Kidney capillary endothelial cell (primary cell): ENCODE measurements around the gene MTREX.
A peak's percentile ranks its signal among the peaks of the same experiment; 100 is the strongest.
"Not testable (repeated sequence)": the region's sequence is repeated elsewhere in the genome, so short reads cannot be mapped to it uniquely, and the experiment has no call there.

Experiments used
- DNase-seq: peaks from one replicate; pipeline ENCODE4 v3.0.0-alpha.2; 2018; ENCODE audit warnings: low spot score

The MTREX gene

DNA sequence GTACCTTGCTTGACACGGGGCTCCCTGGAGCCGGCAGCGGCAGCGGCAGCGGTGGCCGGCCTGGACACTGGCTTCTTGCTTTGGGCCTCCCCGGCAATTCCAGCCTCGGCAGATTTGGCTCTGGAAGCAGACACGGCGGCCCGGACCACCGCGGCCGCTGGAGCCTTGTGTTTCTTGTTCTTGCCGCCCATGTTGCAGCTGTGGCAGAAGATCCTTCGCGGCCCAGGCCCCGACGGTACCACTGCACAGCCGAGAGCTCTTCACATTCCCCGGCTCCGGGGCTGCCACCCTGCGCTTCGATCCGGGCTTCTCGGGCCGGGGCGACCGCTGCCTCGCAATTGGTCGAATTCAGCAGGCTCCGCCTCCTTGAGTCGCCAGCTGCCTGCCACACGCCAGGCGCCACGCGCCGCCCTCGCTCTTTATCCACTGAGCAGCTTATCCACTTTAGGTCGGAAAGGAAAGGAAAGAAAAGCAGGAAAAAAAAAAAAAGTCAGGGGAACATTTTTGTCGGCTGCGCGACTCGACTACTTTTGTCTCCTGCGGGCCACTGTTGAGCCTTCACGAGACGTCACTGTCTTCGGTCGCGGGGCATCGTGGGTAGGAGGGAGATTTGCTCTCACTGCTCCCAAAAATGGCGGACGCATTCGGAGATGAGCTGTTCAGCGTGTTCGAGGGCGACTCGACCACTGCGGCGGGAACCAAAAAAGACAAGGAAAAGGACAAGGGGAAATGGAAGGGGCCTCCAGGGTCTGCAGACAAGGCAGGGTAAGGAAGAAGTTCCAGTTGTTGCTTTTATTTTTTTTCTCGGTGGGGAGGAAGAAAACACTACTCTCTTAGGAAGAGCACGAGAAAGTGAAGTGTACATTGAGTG lies at the start of gene MTREX, which contains the start of gene DHX29:
TSS of gene MTREX (plus strand) at position 607 of the 871 bp plus-strand sequence. CDS start at position 632, 25 bp downstream.
TSS of gene DHX29 (minus strand) at position 312 of the 871 bp plus-strand sequence. CDS start at position 191, 121 bp downstream.
- peak; percentile 88 for DNase-seq

DNA sequence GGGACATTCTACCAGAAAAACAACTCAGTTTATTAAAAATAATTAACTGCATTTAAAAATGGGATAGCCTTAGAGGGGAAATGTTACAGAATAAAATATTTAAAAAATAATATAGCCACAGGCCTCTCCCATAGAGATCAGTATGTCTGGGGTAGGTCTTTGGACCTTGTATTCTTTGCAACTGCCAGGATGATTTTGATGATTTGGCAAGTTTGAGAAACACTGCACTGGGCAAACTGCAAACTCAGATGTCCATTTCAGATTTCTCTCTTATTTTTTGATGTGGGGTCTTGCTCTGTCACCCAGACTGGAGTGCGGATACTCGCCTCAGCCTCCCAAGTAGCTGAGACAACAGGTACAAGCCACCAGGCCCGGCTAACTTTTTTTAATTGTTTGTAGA lies 49.5 kb upstream of the MTREX start:
- no peak for DNase-seq

DNA sequence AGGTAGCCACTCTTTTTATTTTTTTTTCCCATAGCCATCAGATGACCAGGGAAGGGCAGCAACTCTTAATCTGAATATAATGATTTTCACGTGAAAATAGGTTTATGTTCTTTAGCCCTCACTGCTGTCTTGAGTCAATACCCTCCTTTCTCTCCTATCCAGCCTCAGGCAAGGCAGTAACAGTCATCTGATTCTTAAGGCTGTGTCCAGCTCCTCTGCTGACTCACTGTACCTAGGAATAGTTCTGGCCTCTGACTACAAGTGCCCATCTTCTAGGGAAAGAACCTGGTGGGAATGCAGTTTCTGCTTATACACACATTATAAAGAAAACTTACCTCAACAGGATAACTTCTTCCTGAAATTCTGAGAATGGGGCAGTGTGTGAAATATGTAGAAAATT lies 31.0 kb upstream of the MTREX start:
- DNase-seq, result no peak

GRCh38 chr5:55278778-55279177 lies 29.0 kb upstream of the MTREX start:
- DNase-seq, result no peak

- no peak for DNase-seq
These were observed 21.3 kb upstream of the MTREX start for GRCh38 chr5:55286411-55286933.

GRCh38 chr5:55289808-55290207 lies 18.0 kb upstream of the MTREX start:
- DNase-seq, result no peak

DNA sequence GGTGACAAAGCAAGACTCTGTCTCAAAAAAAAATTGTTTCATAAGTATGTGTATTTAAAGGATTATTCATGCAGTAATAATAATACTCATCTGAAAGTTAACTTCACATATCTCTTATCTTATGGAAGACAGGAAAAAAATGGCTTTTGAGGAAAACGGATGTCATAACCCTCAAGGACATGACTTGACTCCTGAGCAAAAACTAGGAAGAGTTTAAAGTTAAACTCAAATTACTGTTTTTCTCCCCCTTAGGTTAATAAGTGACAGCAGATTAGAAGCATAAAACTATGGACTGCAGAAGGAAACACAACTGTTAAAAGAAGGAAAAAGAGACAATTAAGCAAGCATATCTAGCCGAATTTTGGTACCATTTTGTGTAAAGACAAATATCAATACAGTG lies 16.8 kb upstream of the MTREX start:
- no peak for DNase-seq

DNA sequence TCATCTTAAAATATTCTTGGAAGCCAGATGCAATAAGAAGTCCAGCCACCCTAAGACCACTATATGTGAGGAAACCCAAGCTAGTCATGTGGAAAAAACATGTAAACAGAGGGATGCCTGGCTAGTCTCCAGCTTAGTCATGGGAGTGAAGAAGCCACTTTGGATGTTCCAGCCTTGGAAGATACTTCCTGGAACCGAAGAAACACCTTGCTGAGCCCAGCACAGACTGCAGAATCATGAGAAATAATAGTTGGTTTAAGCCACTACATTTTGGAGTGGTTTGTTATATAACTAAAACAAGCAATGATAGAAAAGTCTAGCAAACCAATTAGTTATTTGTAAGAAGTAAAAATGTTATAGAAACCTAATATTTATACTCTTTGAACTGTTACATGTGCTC lies 12.9 kb upstream of the MTREX start:
- DNase-seq, result no peak

- no peak for DNase-seq
These were observed 6.9 kb upstream of the MTREX start for GRCh38 chr5:55300890-55301289.

GRCh38 chr5:55303238-55303690 lies 4.5 kb upstream of the MTREX start:
- peak; percentile 74 for DNase-seq

DNA sequence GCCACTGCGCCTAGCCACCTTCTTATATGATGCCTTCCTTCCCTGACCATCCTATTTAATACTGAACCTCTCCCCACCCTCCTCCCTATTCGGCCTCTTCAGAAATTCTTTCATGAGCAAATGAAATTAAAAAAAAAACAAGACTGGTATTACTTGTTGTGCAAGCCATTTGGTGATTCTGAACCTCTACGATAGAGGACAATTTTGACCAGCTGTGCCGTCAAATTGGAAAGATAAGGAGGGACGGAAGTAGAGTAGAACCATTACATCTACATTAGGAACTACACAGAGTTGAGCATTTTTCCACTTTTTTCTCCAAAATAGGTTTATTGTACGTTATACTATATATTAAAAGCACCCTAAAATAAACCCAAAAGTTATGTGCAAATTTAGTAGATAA lies 3.2 kb upstream of the MTREX start:
- DNase-seq, result no peak

DNA sequence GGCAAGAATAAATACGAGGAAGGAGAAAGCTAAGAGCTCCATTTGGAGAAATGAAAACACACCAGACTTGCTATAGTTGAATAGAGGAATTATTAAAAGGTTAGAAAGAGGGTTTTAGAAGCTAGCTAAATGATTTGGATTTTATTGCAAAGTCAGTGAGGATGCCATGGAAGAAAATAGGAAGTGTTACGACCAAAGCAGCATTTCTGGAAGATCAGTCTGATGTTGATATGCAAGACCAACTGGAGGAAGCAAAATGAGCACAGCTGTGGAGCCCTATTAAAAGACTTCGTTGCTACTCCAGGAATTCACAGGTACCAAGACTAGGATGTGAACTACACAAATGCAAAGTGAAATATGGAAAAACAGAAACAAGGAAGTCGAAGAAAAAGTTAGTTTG lies 2.4 kb upstream of the MTREX start:
- DNase-seq, result no peak

DNA sequence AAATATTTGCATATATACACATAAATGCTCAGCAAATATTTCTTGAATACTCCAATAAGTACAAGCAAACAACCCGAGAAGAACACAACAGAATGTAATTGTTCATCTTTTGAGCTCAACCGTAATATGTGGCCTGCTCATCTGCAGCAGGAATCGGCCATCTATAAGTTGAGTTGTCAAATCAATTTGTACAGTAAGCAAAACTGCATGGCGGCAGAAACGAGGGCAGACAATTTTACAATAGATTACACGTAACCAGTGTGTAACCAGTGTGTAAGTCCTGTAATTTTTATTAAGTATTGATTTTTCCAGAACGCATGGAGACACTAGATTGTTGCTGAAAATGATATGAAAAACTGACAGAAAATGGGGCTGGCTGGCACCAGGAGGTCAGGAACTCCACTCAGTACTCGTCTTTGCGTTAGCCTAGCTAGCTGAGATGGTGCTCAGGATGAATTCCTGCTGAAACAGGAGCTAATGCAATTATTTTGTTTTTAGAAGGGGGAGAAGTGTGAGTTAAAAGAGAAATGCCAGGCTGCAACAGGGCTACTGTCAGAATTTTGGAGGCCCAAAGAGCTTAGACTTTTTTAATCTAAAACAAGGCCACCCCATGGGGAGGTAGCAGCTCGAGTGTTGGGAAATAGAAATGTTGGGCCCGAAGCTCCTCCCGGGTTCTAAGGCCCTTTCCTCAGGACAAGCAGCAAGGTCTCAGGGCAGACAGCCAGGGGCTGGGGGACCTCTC lies 977 bp upstream of the MTREX start:
- DNase-seq, result peak; percentile 42

- DNase-seq, result peak; percentile 44
These were observed 556 bp downstream of the MTREX start for GRCh38 chr5:55308254-55308836.

GRCh38 chr5:55313870-55314617 lies 6.3 kb downstream of the MTREX start:
- no peak for DNase-seq

GRCh38 chr5:55316289-55316688 lies 8.5 kb downstream of the MTREX start:
- no peak for DNase-seq

GRCh38 chr5:55316837-55317236 lies 9.0 kb downstream of the MTREX start:
- no peak for DNase-seq

- not testable (repeated sequence) for DNase-seq
These were observed 10.4 kb downstream of the MTREX start for GRCh38 chr5:55318237-55318636.

- no peak for DNase-seq
These were observed 11.7 kb downstream of the MTREX start for GRCh38 chr5:55319491-55319890.

DNA sequence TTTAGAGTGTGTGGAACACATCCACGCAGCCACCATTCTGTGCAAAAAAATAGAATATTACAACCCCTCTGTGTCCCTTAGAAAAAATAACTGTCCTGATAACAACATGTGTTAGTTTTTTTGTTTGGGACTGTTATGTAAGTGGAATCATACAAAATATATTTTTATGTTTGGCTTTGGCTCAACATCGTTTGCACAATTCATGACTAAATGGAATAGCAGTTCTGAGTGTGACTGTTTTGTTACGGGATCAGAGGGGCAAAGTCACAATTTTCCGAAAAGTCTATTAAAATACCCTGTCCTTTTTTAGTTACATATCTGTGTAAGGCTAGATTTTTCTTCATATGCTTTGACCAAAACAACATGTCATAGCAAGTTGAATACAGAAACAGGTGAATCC lies 12.8 kb downstream of the MTREX start:
- no peak for DNase-seq

DNA sequence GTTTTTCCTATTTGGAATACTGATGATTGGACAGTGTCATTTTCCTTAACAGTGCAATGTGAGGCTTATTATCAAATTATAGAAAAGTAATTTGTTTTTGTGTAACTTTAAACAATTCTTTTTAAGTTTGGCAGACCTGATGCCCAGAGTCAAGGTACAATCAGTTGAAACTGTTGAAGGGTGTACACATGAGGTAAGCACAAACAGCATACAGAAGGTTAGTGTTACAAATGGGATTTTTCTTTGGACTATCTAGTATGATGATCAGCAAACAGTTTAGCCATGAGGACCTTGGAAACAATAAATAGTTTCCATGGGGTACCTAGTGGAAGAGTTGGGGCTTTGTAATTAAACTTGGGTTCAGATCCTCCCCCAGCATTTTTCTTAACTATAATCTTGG lies 16.2 kb downstream of the MTREX start:
- DNase-seq, result no peak
